HepG2 (cell line): ENCODE results near the gene TXN2. TPM values are rescaled to one million over a fixed set of nuclear protein-coding genes. Genes with fewer than 3 reads are reported as not detected.
A peak's percentile ranks its signal among the peaks of the same experiment; 100 is the strongest.

Experiments used
- ATAC-seq: fragments of 200-7000 bp; cut with Tn5 transposase; 3 replicates; pipeline ENCODE4 v1.9.1; 2020; ENCODE audit warnings: mild to moderate bottlenecking, moderate library complexity
- BruUV-seq: library from RNA; stranded (reverse); fragments of 400-500 nt; replicated peaks from 2 replicates; lab custom pipeline; 2021; lab: Mats Ljungman, UMichigan
- CTCF ChIA-PET: fragments of 300-600 bp; formaldehyde crosslinking; extraction: SDS; loops from one replicate; lab custom pipeline; 2021; ENCODE audit warnings: low total read pairs, inconsistent platforms, low intra/inter-chr PET ratio; lab: Yijun Ruan, JAX
- POLR2A ChIA-PET: fragments of 350-600 bp; sonication (Branson Sonifier 250); formaldehyde crosslinking; loops from one replicate; lab custom pipeline; 2020; ENCODE audit warnings: antibody characterized with exemption, inconsistent platforms; lab: Yijun Ruan, JAX
- DNase-seq: peaks from one replicate; pipeline ENCODE4 v3.0.0-alpha.2; 2015; ENCODE audit warnings: low spot score
- FAIRE-seq: peaks from 3 replicates; lab custom pipeline; 2011; peaks lifted over from hg19 to GRCh38; lab: Jason Lieb, UNC
- H2AFZ ChIP-seq: one replicate; pipeline ENCODE4 v1.6.1; 2011; ENCODE audit warnings: low read length, inconsistent platforms
- H3K27ac ChIP-seq: fragments of 300-600 bp; 3 replicates; pipeline ENCODE4 v1.8.0; 2011; ENCODE audit warnings: mixed run types, mild to moderate bottlenecking, mixed read lengths, low read length, inconsistent platforms; ENCODE audit not compliant: insufficient read depth; ENCODE audit errors: extremely low read length
- H3K27me3 ChIP-seq, 2 experiments: fragments of 200-600 bp in 1 of 2; 2 replicates in 1 of 2; 3 replicates in 1 of 2; pipeline versions ENCODE4 v1.6.0 to v1.8.0; 2011; ENCODE audit warnings: low read length in 2 of 2, mild to moderate bottlenecking in 2 of 2, moderate library complexity in 2 of 2, inconsistent platforms in 1 of 2; ENCODE audit not compliant: insufficient read depth in 2 of 2, control insufficient read depth in 1 of 2
- H3K36me3 ChIP-seq, 2 experiments: fragments of 200-600 bp in 1 of 2; replicated peaks in 1 of 2; 2 replicates in 1 of 2; 3 replicates in 1 of 2; pipeline versions ENCODE4 v1.5.1 to v1.8.0; 2011; ENCODE audit warnings: low read length in 2 of 2, inconsistent platforms in 1 of 2; ENCODE audit not compliant: insufficient read depth in 2 of 2, control insufficient read depth in 1 of 2
- H3K4me1 ChIP-seq: 2 replicates; pipeline ENCODE4 v1.5.1; 2012; ENCODE audit warnings: low read length, inconsistent platforms; ENCODE audit not compliant: insufficient read depth
- H3K4me2 ChIP-seq: 2 replicates; pipeline ENCODE4 v1.6.0; 2011; ENCODE audit warnings: low read depth, low read length, inconsistent platforms
- H3K4me3 ChIP-seq, 3 experiments: fragments of 200-600 bp in 1 of 3; sonication (generic), shearing (Covaris generic) in 1 of 3; replicated peaks in 1 of 3; 2 replicates each; pipeline ENCODE4 v1.5.1; 2011 to 2016; ENCODE audit warnings: low read length in 3 of 3, inconsistent platforms in 2 of 3, low read depth in 2 of 3, mild to moderate bottlenecking in 2 of 3, control low read depth in 1 of 3, mixed read lengths in 1 of 3; ENCODE audit not compliant: insufficient read depth in 1 of 3
- H3K79me2 ChIP-seq: one replicate; pipeline ENCODE4 v1.6.1; 2011; ENCODE audit warnings: low read length, inconsistent platforms; ENCODE audit not compliant: insufficient read depth
- H3K9ac ChIP-seq: 2 replicates; pipeline ENCODE4 v1.6.0; 2011; ENCODE audit warnings: mild to moderate bottlenecking, low read depth, low read length, inconsistent platforms; ENCODE audit not compliant: insufficient read depth
- H3K9me3 ChIP-seq: 2 replicates; pipeline ENCODE4 v1.5.1; 2012; ENCODE audit warnings: mild to moderate bottlenecking, low read length
- H4K20me1 ChIP-seq: 2 replicates; pipeline ENCODE4 v1.6.0; 2011; ENCODE audit warnings: inconsistent platforms, mild to moderate bottlenecking, low read length, moderate library complexity; ENCODE audit not compliant: insufficient read depth
- CREB3 ChIP-seq: sonication (generic); formaldehyde crosslinking; IDR thresholded peaks from 2 replicates; pipeline ENCODE4 v1.5.0; 2020; ENCODE audit warnings: missing genetic modification reagents
- HOXA3 ChIP-seq: sonication (generic); formaldehyde crosslinking; IDR thresholded peaks from 2 replicates; pipeline ENCODE4 v1.5.0; 2020; ENCODE audit warnings: missing genetic modification reagents
- JUNB ChIP-seq: sonication (generic); formaldehyde crosslinking; IDR thresholded peaks from 2 replicates; pipeline ENCODE4 v1.8.0; 2022; ENCODE audit warnings: missing genetic modification reagents, mild to moderate bottlenecking, borderline replicate concordance
- MED13 ChIP-seq: sonication (generic); formaldehyde crosslinking; IDR thresholded peaks from 2 replicates; pipeline ENCODE4 v1.5.0; 2020; ENCODE audit warnings: missing genetic modification reagents
- MTA1 ChIP-seq: sonication (generic); formaldehyde crosslinking; IDR thresholded peaks from 2 replicates; pipeline ENCODE4 v1.4.0; 2020; ENCODE audit warnings: missing genetic modification reagents, mild to moderate bottlenecking, borderline replicate concordance
- NR2F6 ChIP-seq, 2 experiments: IDR thresholded peaks; 2 replicates each; pipeline ENCODE4 v1.6.1; 2016; ENCODE audit warnings: antibody characterized with exemption in 1 of 2, mild to moderate bottlenecking in 1 of 2
- ZBTB25 ChIP-seq: IDR thresholded peaks from 2 replicates; pipeline ENCODE4 v1.6.1; 2018; ENCODE audit warnings: missing genetic modification reagents
- ZNF350 ChIP-seq: sonication (generic); formaldehyde crosslinking; IDR thresholded peaks from 2 replicates; pipeline ENCODE4 v1.4.0; 2020; ENCODE audit warnings: mild to moderate bottlenecking, low read depth, missing genetic modification reagents, borderline replicate concordance
- ZNF512B ChIP-seq: sonication (generic); formaldehyde crosslinking; IDR thresholded peaks from 2 replicates; pipeline ENCODE4 v1.5.1; 2020; ENCODE audit warnings: missing genetic modification reagents, mild to moderate bottlenecking, borderline replicate concordance
- ZNF550 ChIP-seq: sonication (generic); formaldehyde crosslinking; IDR thresholded peaks from 2 replicates; pipeline ENCODE4 v1.4.0; 2020; ENCODE audit warnings: mild to moderate bottlenecking, missing genetic modification reagents, borderline replicate concordance
- ZNF674 ChIP-seq: sonication (generic); formaldehyde crosslinking; IDR thresholded peaks from 2 replicates; pipeline ENCODE4 v1.5.0; 2020; ENCODE audit warnings: low read depth, mild to moderate bottlenecking, missing genetic modification reagents
- ZSCAN5A ChIP-seq: sonication (generic); formaldehyde crosslinking; IDR thresholded peaks from 2 replicates; pipeline ENCODE4 v1.8.0; 2022; ENCODE audit warnings: mild to moderate bottlenecking, missing genetic modification reagents, borderline replicate concordance
- WGBS: methylation state at CpG from one replicate; pipeline ENCODE4 v1.1.6; 2017; ENCODE audit warnings: low lambda C conversion rate; 5-methylcytosine and 5-hydroxymethylcytosine counted together
- in situ Hi-C: cut with HindIII; loops from 2 replicates; pipeline ENCODE4 v1.10.0; 2017; ENCODE audit warnings: low pct_unique_long_range_greater_than_20kb; ENCODE audit not compliant: extremely low pct_ligation_motif_present
- intact Hi-C: fragments of 100-400 bp; cut with micrococcal nuclease; formaldehyde crosslinking; loops from one replicate; pipeline ENCODE4 v1.10.0; 2022; ENCODE audit not compliant: unreplicated experiment
- polyA plus RNA-seq, 8 experiments: library from polyadenylated mRNA; depleted of rRNA in 3 of 8; stranded (reverse) in 7 of 8; unstranded in 1 of 8; fragments of >200 nt; fragmentation: Illumina TruSeq in 4 of 8; extraction: Trizol in 4 of 8; gene quantifications; 2 replicates each; pipeline versions ENCODE4 v1.2.1 to v1.2.3, GENCODE V29; 2011 to 2016; ENCODE audit warnings: low read depth in 4 of 8, missing spikeins in 1 of 8, mixed read lengths in 1 of 8; ENCODE audit not compliant: insufficient read depth in 1 of 8
- total RNA-seq, 5 experiments: library from RNA; depleted of rRNA; stranded (reverse); fragments of >200 nt; fragmentation: Illumina TruSeq; extraction: Trizol; gene quantifications; 2 replicates each; pipeline ENCODE4 v1.2.3, GENCODE V29; 2016; ENCODE audit warnings: low read depth in 1 of 5

TXN2 gene
- total and polyA plus RNA-seq, 2 of the 13 experiments (the other 11 are each of a cell fraction or from before 2014, with no cell fraction given): 41.4 to 109 TPM

- TF ChIP-seq JUNB (CRISPR knock-in tag) (no peak), HOXA3 (CRISPR knock-in tag) (peak; percentile 68)
Observed at GRCh38 chr22:36435516-36436415, 45.7 kb downstream of the TXN2 start (continued).

- in situ Hi-C loops: no loop called here
- peak overlapping the region; percentile 11 to 66 (median 52); a peak in 5 of 6 replicates for H3K4me3 ChIP-seq
- BruUV-seq: TSS peak; percentile 73
- no peaks in the 10 kb centered on the region for H3K27me3 ChIP-seq
- ChIA-PET POLR2A (interaction anchor here (0.6 to 4.4 kb wide), 16 partner anchors 7 to 90 kb away, joined by 3 to 151 read pairs (median 5); partner anchors contain the start of genes MYH9 and TXN2), CTCF (no interaction called here)
- DNase-seq: peak; percentile 66
- 5% methylated on average over 14 of the region's 14 CpGs for WGBS
- peak overlapping the region; percentile 39 for H3K9ac ChIP-seq
- peak; percentile 23 for ATAC-seq
- no peak overlapping the region for H2AFZ ChIP-seq
- peak; percentile 18 for FAIRE-seq
- H3K27ac ChIP-seq: peak overlapping the region; percentile 89
- H3K79me2 ChIP-seq: no peaks in the 10 kb centered on the region
- H3K4me1 ChIP-seq: peaks cover 74% of the 10 kb centered on the region
- no peaks in the 10 kb centered on the region for H3K9me3 ChIP-seq
- H3K36me3 ChIP-seq: no peaks in the 10 kb centered on the region
- intact Hi-C loops: loop anchor here (1.0 to 2.0 kb wide), 2 partner anchors 14 to 73 kb away; no protein-coding TSS in a partner anchor
- H3K4me2 ChIP-seq: peak overlapping the region; percentile 83
- H4K20me1 ChIP-seq: no peaks in the 10 kb centered on the region
- TF ChIP-seq MED13 (CRISPR knock-in tag) (no peak), ZNF350 (CRISPR knock-in tag) (peak; percentile 80; the same call in 1 of the 2 replicates), CREB3 (CRISPR knock-in tag) (no peak), MTA1 (CRISPR knock-in tag) (peak; percentile 98), ZNF550 (CRISPR knock-in tag) (no peak), ZNF512B (CRISPR knock-in tag) (peak; percentile 92; the same call in 1 of the 2 replicates), ZBTB25 (no peak; the same call in 1 of the 2 replicates), ZSCAN5A (CRISPR knock-in tag) (no peak), ZNF674 (no peak), NR2F6 (IDR thresholded peaks at IDR 0.05) (peak; percentile 79), NR2F6 (CRISPR knock-in tag; IDR thresholded peaks at IDR 0.05) (peak; percentile 91)
Observed at GRCh38 chr22:36433318-36434231, 47.9 kb downstream of the TXN2 start.
